Measurements from ENCODE around the gene GAST.

GAST gene

DNA sequence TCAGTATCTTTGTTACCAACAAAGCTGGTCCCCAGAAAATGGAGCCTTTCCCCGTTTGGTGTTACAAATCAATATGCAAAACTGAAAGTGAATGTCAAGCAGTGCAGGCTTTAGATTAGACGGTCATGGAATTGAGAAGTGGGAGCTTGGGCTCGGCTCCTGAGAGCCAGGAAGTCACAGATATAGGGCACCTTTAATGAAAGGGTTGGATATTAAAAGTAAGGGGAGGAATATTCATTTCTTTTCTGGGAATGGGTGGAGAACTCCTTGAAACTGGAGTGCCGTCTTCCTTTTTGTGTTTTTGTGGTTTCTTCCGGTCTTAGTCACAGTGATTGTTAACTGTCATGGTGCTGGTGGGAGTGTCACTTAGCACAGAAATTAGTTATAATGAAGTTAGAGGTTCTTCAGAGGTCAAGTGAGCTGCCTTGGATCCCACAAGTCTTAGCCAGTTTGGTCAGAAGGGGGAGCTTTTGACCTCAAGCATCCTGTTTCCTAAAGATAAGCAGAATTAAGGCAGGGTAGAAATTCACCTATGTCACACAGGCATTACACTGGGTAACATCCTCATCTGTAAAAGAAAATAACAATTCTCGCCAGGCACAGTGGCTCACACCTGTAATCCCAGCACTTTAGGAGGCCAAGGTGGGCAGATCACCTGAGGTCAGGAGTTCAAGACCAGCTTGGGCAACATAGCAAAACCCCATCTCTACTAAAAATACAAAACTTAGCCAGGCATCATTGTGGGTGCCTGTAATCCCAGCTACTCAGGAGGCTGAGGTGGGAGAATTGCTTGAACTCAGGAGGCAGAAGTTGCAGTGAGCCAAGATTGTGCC is 33.0 kb upstream of the GAST start:
- peak overlapping the region; percentile 35 for H3K4me3 ChIP-seq (ENCODE audit: low read depth, low read length)
- DNase-seq (ENCODE audit: low read depth) = peak; percentile 35
- TF ChIP-seq, protein P1, sequence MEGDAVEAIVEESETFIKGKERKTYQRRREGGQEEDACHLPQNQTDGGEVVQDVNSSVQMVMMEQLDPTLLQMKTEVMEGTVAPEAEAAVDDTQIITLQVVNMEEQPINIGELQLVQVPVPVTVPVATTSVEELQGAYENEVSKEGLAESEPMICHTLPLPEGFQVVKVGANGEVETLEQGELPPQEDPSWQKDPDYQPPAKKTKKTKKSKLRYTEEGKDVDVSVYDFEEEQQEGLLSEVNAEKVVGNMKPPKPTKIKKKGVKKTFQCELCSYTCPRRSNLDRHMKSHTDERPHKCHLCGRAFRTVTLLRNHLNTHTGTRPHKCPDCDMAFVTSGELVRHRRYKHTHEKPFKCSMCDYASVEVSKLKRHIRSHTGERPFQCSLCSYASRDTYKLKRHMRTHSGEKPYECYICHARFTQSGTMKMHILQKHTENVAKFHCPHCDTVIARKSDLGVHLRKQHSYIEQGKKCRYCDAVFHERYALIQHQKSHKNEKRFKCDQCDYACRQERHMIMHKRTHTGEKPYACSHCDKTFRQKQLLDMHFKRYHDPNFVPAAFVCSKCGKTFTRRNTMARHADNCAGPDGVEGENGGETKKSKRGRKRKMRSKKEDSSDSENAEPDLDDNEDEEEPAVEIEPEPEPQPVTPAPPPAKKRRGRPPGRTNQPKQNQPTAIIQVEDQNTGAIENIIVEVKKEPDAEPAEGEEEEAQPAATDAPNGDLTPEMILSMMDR (conservative IDR thresholded peaks at IDR 0.05; ENCODE audit: low read depth, low read length) = peak; percentile 23

DNA sequence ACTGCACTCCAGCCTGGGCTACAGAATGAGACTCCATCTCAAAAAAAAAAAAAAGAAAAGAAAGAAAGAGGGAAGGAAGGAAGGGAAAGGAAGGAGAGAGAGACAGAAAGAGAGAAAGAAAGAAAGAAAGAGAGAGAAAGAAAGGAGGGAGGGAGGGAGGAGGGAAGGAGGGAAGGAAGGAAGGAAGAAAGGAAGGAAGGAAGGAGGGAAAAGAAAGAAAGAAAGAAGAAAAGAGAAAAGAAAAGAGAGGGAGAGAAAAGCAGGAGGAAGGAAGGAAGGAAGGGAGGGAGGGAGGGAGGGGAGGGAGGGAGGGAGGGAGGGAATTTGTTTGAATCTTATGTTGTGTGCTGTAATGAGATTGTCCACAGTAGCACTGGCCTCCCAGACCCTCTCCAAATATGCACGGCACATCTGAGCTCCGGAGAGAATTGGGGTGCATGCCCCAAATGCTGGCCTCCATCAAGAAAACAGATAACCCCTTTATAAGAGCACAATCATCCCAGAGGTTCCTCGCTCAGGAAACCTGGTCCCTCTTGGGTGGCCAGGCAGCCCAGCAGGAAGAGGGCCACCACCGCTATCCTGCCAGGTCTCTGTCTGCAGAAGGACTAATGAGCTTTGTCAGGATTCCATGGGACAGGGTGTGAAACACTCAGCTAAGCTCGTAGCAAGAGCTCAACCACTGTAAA is 32.2 kb upstream of the GAST start:
- TF ChIP-seq, protein P1 (conservative IDR thresholded peaks at IDR 0.05; ENCODE audit: low read depth, low read length) = no peak
- DNase-seq (ENCODE audit: low read depth) = no peak
- no peak overlapping the region for H3K4me3 ChIP-seq (ENCODE audit: low read depth, low read length)

DNA sequence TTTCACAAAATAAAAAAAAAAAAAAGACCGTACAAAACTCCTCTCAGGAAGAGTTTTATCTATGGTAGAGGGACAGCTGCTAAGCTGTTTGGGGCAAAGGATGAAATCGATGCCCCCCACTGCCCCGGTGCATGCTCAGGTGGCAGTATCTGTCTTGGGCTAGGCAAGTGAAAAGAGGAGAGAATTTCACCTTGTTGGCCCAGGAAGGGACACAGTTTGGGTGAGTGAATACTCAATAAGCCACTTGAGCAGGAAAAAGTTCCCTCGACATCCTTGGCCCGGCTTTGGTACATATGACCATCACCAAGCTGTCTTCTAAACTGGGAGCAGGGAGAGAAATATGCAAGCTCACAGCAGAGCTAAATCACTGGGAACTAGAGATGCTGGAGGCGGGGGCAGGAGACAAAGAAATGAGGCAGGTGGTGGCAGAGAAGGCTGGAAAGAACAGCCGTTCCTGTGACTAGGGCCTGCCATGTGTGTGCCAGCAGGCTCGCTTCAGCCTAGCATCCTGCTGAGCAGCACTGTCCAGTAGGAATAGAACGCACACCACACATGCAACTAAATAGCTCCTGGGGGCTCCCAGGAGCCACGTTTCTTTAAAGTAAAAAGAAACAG is 31.6 kb upstream of the GAST start:
- H3K4me3 ChIP-seq (ENCODE audit: low read depth, low read length) = no peak overlapping the region
- TF ChIP-seq, protein P1 (conservative IDR thresholded peaks at IDR 0.05; ENCODE audit: low read depth, low read length) = no peak
- DNase-seq (ENCODE audit: low read depth) = no peak

DNA sequence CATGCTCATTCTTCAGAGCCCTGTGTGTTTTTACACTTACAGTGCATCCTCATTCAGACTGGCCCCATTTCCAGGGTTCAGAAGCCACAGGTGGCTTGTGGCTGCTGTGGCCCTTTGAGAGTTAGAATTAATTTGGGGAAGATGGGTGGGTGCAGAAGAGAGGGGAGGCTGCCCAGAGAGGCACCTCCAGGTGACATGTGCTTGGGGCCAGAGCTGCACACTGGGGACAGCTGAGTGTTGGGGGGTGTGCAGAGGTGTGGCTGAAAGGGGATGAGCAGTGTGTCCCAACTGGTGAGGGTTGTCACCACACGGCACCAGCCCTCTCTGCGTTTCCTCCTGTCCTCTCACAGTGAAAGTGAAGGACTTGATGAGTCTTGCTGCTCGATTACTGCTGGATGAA is 30.4 kb upstream of the GAST start:
- no peak for DNase-seq (ENCODE audit: low read depth)
- H3K4me3 ChIP-seq (ENCODE audit: low read depth, low read length) = no peak overlapping the region
- TF ChIP-seq, protein P1 (conservative IDR thresholded peaks at IDR 0.05; ENCODE audit: low read depth, low read length) = no peak

DNA sequence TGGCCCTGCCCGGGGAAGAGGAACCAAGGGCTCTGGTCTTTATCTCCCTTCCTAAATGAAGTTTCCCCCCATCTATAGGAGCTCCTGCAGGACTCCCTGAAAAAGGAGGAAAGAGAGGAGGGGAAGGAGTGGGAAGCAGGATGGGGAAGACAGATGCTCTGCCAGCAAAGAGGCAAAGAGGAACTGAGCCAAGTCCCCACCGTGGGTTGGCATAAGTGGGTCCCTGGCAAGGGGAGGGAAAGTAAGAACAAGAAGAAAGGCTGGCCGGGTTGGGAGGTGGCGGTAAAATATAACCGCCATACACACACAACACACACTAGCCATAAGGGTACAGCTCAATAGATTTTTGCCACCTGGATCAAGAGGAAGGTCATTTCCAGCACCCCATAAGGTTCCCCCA is 29.5 kb upstream of the GAST start:
- H3K4me3 ChIP-seq (ENCODE audit: low read depth, low read length) = no peak overlapping the region
- no peak for DNase-seq (ENCODE audit: low read depth)
- TF ChIP-seq, protein P1 (conservative IDR thresholded peaks at IDR 0.05; ENCODE audit: low read depth, low read length) = no peak

DNA sequence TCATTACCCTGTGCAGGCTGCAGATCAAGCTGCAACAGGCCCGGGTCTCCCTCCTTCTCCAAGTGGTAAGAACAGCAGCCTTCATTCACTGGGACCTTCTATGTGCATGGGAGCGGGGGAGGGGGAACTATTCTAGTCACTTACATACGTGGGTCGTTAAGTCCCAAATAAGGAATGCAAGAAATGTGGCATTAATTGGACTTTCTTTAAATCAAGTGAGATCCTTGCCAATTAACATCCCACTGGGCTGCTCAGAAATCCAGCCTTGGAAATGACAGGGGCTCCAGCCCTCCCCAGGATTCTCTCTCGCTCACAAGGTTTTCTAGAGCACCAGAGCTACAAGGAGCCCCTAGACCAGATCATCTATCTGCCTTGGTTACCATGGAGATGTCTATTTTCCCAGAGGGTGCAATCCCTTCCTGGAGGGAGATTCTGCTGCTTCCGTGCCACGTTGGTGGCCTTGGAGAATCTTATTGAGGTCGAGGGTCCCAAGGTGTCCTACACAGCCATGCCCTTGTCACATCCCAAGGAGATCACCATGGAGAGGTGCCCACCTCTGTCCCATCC is 28.6 kb upstream of the GAST start:
- DNase-seq (ENCODE audit: low read depth) = no peak
- TF ChIP-seq, protein P1 (conservative IDR thresholded peaks at IDR 0.05; ENCODE audit: low read depth, low read length) = no peak
- H3K4me3 ChIP-seq (ENCODE audit: low read depth, low read length) = no peak overlapping the region
